GM23338 (cell line): ENCODE results near the gene ATF7IP. TPM values are rescaled to one million over a fixed set of nuclear protein-coding genes. Genes with fewer than 3 reads are reported as not detected.

Experiments used
- ATAC-seq: fragments of 200-7000 bp; cut with Tn5 transposase; 3 replicates; pipeline ENCODE4 v1.9.1; 2020
- DNase-seq: peaks from one replicate; pipeline ENCODE4 v3.0.0-alpha.2; 2015; ENCODE audit warnings: low spot score
- H2AFZ ChIP-seq: fragments of 200-600 bp; sonication (generic); 2 replicates; pipeline ENCODE4 v1.8.0; 2016; ENCODE audit warnings: antibody characterized with exemption, mild to moderate bottlenecking, moderate library complexity
- H3F3A ChIP-seq: fragments of 200-600 bp; sonication (generic); replicated peaks from 2 replicates; pipeline ENCODE4 v1.8.0; 2017; ENCODE audit warnings: antibody characterized with exemption, mixed run types, low read depth
- H3K27ac ChIP-seq: fragments of 200-600 bp; sonication (generic); 2 replicates; pipeline ENCODE4 v1.6.1; 2016; ENCODE audit warnings: low read depth
- H3K27me3 ChIP-seq: fragments of 200-600 bp; sonication (generic); 2 replicates; pipeline ENCODE4 v1.8.0; 2016; ENCODE audit warnings: mild to moderate bottlenecking, mixed run types, moderate library complexity; ENCODE audit not compliant: insufficient read depth
- H3K36me3 ChIP-seq: fragments of 200-600 bp; sonication (generic); 2 replicates; pipeline ENCODE4 v1.8.0; 2016; ENCODE audit warnings: mild to moderate bottlenecking; ENCODE audit not compliant: insufficient read depth
- H3K4me1 ChIP-seq: fragments of 200-600 bp; sonication (generic); 2 replicates; pipeline ENCODE4 v1.8.0; 2016; ENCODE audit warnings: mild to moderate bottlenecking, moderate library complexity; ENCODE audit not compliant: insufficient read depth
- H3K4me2 ChIP-seq: fragments of 200-600 bp; sonication (generic); 2 replicates; pipeline ENCODE4 v1.7.1; 2017; ENCODE audit warnings: mixed run types
- H3K4me3 ChIP-seq: fragments of 200-600 bp; sonication (generic); 2 replicates; pipeline ENCODE4 v1.6.1; 2016; ENCODE audit warnings: mixed run types
- H3K79me2 ChIP-seq: fragments of 200-600 bp; sonication (generic); replicated peaks from 2 replicates; pipeline ENCODE4 v1.8.0; 2017; ENCODE audit warnings: mild to moderate bottlenecking; ENCODE audit not compliant: insufficient read depth
- H3K9me2 ChIP-seq: fragments of 200-600 bp; sonication (generic); 2 replicates; pipeline ENCODE4 v1.8.0; 2017; ENCODE audit not compliant: insufficient read depth
- H4K20me1 ChIP-seq: fragments of 200-600 bp; sonication (generic); replicated peaks from 2 replicates; pipeline ENCODE4 v1.8.0; 2017; ENCODE audit warnings: mild to moderate bottlenecking; ENCODE audit not compliant: insufficient read depth
- H3K27ac Mint-ChIP-seq: 2 replicates; pipeline ENCODE4 v1.8.0; 2020; ENCODE audit warnings: inconsistent platforms, mild to moderate bottlenecking, moderate library complexity, mixed read lengths
- H3K27me3 Mint-ChIP-seq: 3 replicates; pipeline ENCODE4 v1.8.0; 2022; ENCODE audit warnings: low read depth, mild to moderate bottlenecking, moderate library complexity, mixed read lengths, inconsistent platforms; ENCODE audit not compliant: insufficient read depth, poor library complexity
- H3K36me3 Mint-ChIP-seq: 3 replicates; pipeline ENCODE4 v1.8.0; 2021; ENCODE audit warnings: low read depth, mild to moderate bottlenecking, inconsistent platforms, moderate library complexity, mixed read lengths
- H3K4me1 Mint-ChIP-seq: 3 replicates; pipeline ENCODE4 v1.8.0; 2020; ENCODE audit warnings: mild to moderate bottlenecking, inconsistent platforms, mixed read lengths
- H3K4me3 Mint-ChIP-seq: 3 replicates; pipeline ENCODE4 v1.8.0; 2021; ENCODE audit warnings: moderate library complexity, mild to moderate bottlenecking, inconsistent platforms, mixed read lengths
- H3K9me3 Mint-ChIP-seq: 3 replicates; pipeline ENCODE4 v1.8.0; 2020; ENCODE audit warnings: moderate library complexity, mild to moderate bottlenecking, inconsistent platforms, mixed read lengths
- CREB1 ChIP-seq: fragments of 250-450 bp; sonication (Bioruptor Pico); IDR thresholded peaks from 2 replicates; pipeline ENCODE4 v1.5.0; 2020; ENCODE audit warnings: low read depth, mild to moderate bottlenecking, moderate library complexity
- ETS1 ChIP-seq: IDR thresholded peaks from 2 replicates; pipeline ENCODE4 v1.6.1; 2016; ENCODE audit warnings: antibody characterized with exemption
- EZH2phosphoT487 ChIP-seq: fragments of 200-600 bp; sonication (generic); IDR thresholded peaks from one replicate; pipeline ENCODE4 v1.8.1; 2018; ENCODE audit warnings: antibody characterized with exemption; ENCODE audit not compliant: unreplicated experiment
- JUNB ChIP-seq: IDR thresholded peaks from one replicate; pipeline ENCODE4 v1.6.1; 2016; ENCODE audit warnings: antibody characterized with exemption; ENCODE audit not compliant: unreplicated experiment
- NANOG ChIP-seq: IDR thresholded peaks from 2 replicates; pipeline ENCODE4 v1.6.1; 2016; ENCODE audit warnings: antibody characterized with exemption, borderline replicate concordance
- REST ChIP-seq: IDR thresholded peaks from one replicate; pipeline ENCODE4 v1.6.1; 2018; ENCODE audit warnings: antibody characterized with exemption; ENCODE audit not compliant: unreplicated experiment
- ZNF114 ChIP-seq: fragments of 250-450 bp; sonication (Bioruptor Pico); IDR thresholded peaks from 2 replicates; pipeline ENCODE4 v1.5.0; 2020; ENCODE audit warnings: mild to moderate bottlenecking, moderate library complexity
- ZNF331 ChIP-seq: fragments of 250-450 bp; sonication (Bioruptor Pico); IDR thresholded peaks from 2 replicates; pipeline ENCODE4 v1.5.0; 2020; ENCODE audit warnings: low read depth, mild to moderate bottlenecking, moderate library complexity
- ZNF462 ChIP-seq: fragments of 250-450 bp; sonication (Bioruptor Pico); IDR thresholded peaks from 2 replicates; pipeline ENCODE4 v1.5.0; 2020; ENCODE audit warnings: mild to moderate bottlenecking, moderate library complexity
- polyA plus RNA-seq: library from polyadenylated mRNA; unstranded; fragments of >200 nt; fragmentation: Nextera tagmentation; extraction: Ambion mirVana; gene quantifications from 2 replicates; pipeline ENCODE4 v1.2.1, GENCODE V29; 2016
- total RNA-seq: library from RNA; depleted of rRNA; stranded (reverse); fragments of >200 nt; shearing (Covaris generic); gene quantifications from 2 replicates; pipeline ENCODE4 v1.2.3, GENCODE V29; 2014

Gene ATF7IP
- total and polyA plus RNA-seq, 2 experiments from 2014 or later = 76.4 to 118 TPM

GRCh38 chr12:14454098-14454907 lies 88.8 kb downstream of the ATF7IP start (continued):
- TF ChIP-seq ZNF462 (CRISPR knock-in tag) (0 out of 2 replicates have a peak, but pooled peaks have one; percentile 58), ZNF114 (CRISPR knock-in tag) (no peak)

- H3K79me2 ChIP-seq = peaks cover 53% of the 10 kb centered on the region
- no peak overlapping the region for H3K4me3 ChIP-seq
- peaks cover 12% of the 10 kb centered on the region; the same call in 1 of the 2 replicates for H4K20me1 ChIP-seq
- Mint-ChIP-seq H3K36me3 (peaks cover 46% of the 10 kb centered on the region), H3K9me3 (no peaks in the 10 kb centered on the region), H3K27me3 (no peaks in the 10 kb centered on the region), H3K4me1 (peaks cover 12% of the 10 kb centered on the region; the same call in 2 of the 3 replicates), H3K4me3 (no peak overlapping the region), H3K27ac (no peak overlapping the region)
- H3K27ac ChIP-seq = no peak overlapping the region
- DNase-seq (no peak), ATAC-seq (no peak)
- H3F3A ChIP-seq = no peaks in the 10 kb centered on the region
- H3K36me3 ChIP-seq = peaks cover 28% of the 10 kb centered on the region
- H3K27me3 ChIP-seq = no peaks in the 10 kb centered on the region
- H3K9me2 ChIP-seq = no peaks in the 10 kb centered on the region
- H3K4me2 ChIP-seq = no peak overlapping the region
- H3K4me1 ChIP-seq = peaks cover 20% of the 10 kb centered on the region; the same call in 1 of the 2 replicates
- H2AFZ ChIP-seq = no peak overlapping the region
- no peak for TF ChIP-seq JUNB
- no peak for TF ChIP-seq REST
- no peak for TF ChIP-seq CREB1 (CRISPR knock-in tag)
- no peak for TF ChIP-seq NANOG
- TF ChIP-seq EZH2phosphoT487 = no peak
- no peak for TF ChIP-seq ETS1
- no peak for TF ChIP-seq ZNF114 (CRISPR knock-in tag)
- TF ChIP-seq ZNF331 = no peak
Observed at GRCh38 chr12:14460212-14460841, 94.8 kb downstream of the ATF7IP start.
